ENCODE results near the gene PDPK1. TPM values are rescaled to one million over a fixed set of nuclear protein-coding genes. Genes with fewer than 3 reads are reported as not detected.
"Not testable (repeated sequence)": the region's sequence is repeated elsewhere in the genome, so short reads cannot be mapped to it uniquely, and the experiment has no call there.

PDPK1 gene
- total RNA-seq, 3 donors from 2014 or later (not counting 1 experiment from before 2014, with no cell fraction given): 63.1 to 80.7 (median 73.5) TPM

DNA sequence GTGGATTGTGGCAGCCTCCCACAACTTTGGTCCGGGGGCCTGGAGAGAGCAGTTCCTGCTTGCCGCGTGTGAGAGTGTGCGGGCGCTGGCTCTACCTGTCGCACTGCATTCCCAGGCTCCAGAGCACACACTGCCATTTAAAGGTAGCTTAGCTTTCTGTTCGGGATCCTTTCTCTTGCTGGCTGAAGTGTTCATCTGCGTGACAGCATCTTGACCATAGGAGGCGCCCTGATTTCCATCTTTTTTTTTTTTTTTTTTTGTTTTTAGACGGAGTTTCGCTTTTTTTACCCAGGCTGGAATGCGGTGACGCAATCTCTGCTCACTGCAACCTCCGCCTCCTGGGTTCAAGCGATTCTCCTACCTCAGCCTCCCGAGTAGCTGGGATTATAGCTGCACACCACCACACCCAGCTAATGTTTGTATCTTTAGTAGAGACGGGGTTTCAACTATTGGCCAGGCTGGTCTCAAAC is 13.6 kb downstream of the PDPK1 start:
- H3K27ac ChIP-seq (ENCODE audit: low read length); H3K4me1 Mint-ChIP-seq; DNase-seq; H3K9me3 ChIP-seq (ENCODE audit: control insufficient read depth, insufficient read depth, low read length); H3K36me3 Mint-ChIP-seq; H3K36me3 ChIP-seq (ENCODE audit: control insufficient read depth, insufficient read depth, low read length); H3K4me3 Mint-ChIP-seq; H3K27ac Mint-ChIP-seq; intact Hi-C loops (cut with micrococcal nuclease); H3K9me3 Mint-ChIP-seq; H3K4me1 ChIP-seq (ENCODE audit: control insufficient read depth, insufficient read depth, low read length); H3K27me3 Mint-ChIP-seq (ENCODE audit: low read depth in 2 of 2); H3K4me3 ChIP-seq (ENCODE audit: low read length); ATAC-seq; H3K27me3 ChIP-seq (ENCODE audit: control insufficient read depth, insufficient read depth, low read length): not testable (repeated sequence)
- 83% methylated on average over 12 of the region's 17 CpGs for WGBS (ENCODE audit: insufficient coverage)

DNA sequence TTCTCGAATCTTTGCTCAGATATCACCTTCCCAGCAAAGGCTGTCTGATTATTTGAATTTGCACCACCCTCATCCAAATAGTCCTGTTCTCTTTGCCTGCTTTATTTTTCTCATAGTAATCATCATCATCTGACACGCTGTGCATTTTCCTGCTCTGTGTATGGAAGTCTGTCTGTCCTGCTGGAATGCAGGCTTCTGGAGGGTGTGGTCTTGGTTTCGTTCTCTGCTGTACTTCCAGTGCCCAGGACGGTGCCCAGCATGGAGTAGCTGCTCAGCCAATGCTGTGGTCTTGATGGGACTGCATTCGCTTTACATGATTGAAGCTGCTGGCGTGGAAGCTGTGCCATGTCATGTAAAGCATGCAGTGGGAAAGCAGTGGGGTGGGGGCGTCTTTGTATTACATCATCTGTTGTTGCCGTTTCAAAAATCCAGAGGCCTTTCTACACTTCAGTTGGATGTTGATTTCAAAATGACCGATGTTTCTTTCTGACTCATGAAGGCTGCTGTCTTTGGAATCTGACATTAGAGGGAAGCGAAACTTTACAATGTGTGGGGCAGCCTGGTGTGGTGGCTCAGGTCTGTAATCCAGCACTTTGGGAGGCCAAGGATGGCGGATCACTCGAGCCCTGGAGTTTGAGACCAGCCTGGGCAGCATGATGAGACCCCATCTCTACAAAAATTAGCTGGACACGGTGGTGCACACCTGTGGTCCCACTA is 17.0 kb downstream of the PDPK1 start:
- H3K4me3 ChIP-seq (ENCODE audit: low read length); intact Hi-C loops (cut with micrococcal nuclease); DNase-seq; H3K27me3 Mint-ChIP-seq (ENCODE audit: low read depth in 2 of 2); H3K4me1 ChIP-seq (ENCODE audit: control insufficient read depth, insufficient read depth, low read length); H3K36me3 Mint-ChIP-seq; H3K27me3 ChIP-seq (ENCODE audit: control insufficient read depth, insufficient read depth, low read length); H3K36me3 ChIP-seq (ENCODE audit: control insufficient read depth, insufficient read depth, low read length); ATAC-seq; H3K4me1 Mint-ChIP-seq; H3K27ac Mint-ChIP-seq; H3K9me3 Mint-ChIP-seq; H3K27ac ChIP-seq (ENCODE audit: low read length); H3K4me3 Mint-ChIP-seq; H3K9me3 ChIP-seq (ENCODE audit: control insufficient read depth, insufficient read depth, low read length): not testable (repeated sequence)
- no CpG with 5 or more reads among the region's 13 CpGs for WGBS (ENCODE audit: insufficient coverage)

DNA sequence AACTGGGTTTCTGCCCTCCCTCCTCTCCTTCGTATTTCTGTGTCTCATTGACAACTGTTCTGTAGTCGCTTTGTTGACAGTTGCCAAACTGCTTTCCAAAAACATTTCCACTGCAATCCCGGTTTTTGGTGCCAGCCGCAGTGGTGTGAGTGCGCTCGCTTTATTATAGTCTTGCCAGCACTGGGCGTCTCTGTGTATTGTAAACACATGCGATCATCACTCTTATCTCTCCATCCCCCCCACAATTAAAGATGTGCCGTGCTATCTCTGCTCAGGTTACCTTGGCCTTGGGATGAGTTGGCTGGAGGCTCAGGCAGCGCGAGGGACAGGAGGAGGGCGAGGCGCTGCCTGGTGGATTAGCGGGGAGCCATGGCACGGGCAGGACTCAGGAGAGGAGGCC is 19.3 kb downstream of the PDPK1 start:
- H3K27me3 ChIP-seq (ENCODE audit: control insufficient read depth, insufficient read depth, low read length); H3K9me3 Mint-ChIP-seq; H3K4me3 ChIP-seq (ENCODE audit: low read length); H3K27ac ChIP-seq (ENCODE audit: low read length); H3K36me3 ChIP-seq (ENCODE audit: control insufficient read depth, insufficient read depth, low read length); H3K36me3 Mint-ChIP-seq; H3K4me1 Mint-ChIP-seq; DNase-seq; H3K27ac Mint-ChIP-seq; H3K4me1 ChIP-seq (ENCODE audit: control insufficient read depth, insufficient read depth, low read length); H3K27me3 Mint-ChIP-seq (ENCODE audit: low read depth in 2 of 2); H3K4me3 Mint-ChIP-seq; ATAC-seq; intact Hi-C loops (cut with micrococcal nuclease); H3K9me3 ChIP-seq (ENCODE audit: control insufficient read depth, insufficient read depth, low read length): not testable (repeated sequence)
- no CpG with 5 or more reads among the region's 15 CpGs for WGBS (ENCODE audit: insufficient coverage)

DNA sequence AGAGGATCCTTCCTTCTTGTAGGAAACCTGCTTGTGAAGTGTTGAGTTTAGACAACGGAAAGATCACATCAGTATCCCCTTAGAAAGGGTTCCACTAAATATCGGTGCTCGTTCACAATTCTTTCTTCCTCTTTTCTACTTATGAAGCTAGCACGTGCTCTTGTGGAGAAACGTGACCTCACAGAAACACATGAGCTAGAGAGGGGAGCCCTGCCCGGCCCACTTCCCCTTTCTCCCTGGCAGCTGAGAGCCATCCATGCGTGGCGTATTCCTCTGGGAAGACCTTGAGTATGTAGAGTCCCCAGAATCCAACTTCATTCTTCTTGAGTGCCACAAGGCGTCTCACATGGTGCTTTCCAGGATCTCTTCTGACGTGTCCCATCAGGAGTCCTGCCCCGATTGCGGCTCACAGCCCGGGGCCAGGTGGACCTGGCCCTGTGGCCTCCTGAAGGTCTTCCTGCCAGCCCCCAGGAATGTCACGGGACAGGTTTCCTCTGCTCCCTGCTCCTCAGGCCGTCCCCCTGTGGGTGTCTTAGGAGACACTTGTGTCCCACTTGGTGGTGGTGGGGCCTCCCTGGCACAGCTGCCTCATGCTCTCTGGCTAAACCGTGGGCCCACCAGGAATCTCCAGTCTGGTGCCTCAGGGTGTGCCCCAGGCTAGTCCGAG is 22.4 kb downstream of the PDPK1 start:
- H3K9me3 ChIP-seq (ENCODE audit: control insufficient read depth, insufficient read depth, low read length); H3K27me3 Mint-ChIP-seq (ENCODE audit: low read depth in 2 of 2); intact Hi-C loops (cut with micrococcal nuclease); H3K27me3 ChIP-seq (ENCODE audit: control insufficient read depth, insufficient read depth, low read length); H3K4me1 ChIP-seq (ENCODE audit: control insufficient read depth, insufficient read depth, low read length); H3K4me3 ChIP-seq (ENCODE audit: low read length); H3K36me3 ChIP-seq (ENCODE audit: control insufficient read depth, insufficient read depth, low read length); H3K4me1 Mint-ChIP-seq; DNase-seq; H3K27ac Mint-ChIP-seq; H3K4me3 Mint-ChIP-seq; H3K27ac ChIP-seq (ENCODE audit: low read length); H3K9me3 Mint-ChIP-seq; H3K36me3 Mint-ChIP-seq: not testable (repeated sequence)
- peak; percentile 9 to 59 (median 22) for ATAC-seq
- 67% methylated on average over 3 of the region's 17 CpGs for WGBS (ENCODE audit: insufficient coverage)

DNA sequence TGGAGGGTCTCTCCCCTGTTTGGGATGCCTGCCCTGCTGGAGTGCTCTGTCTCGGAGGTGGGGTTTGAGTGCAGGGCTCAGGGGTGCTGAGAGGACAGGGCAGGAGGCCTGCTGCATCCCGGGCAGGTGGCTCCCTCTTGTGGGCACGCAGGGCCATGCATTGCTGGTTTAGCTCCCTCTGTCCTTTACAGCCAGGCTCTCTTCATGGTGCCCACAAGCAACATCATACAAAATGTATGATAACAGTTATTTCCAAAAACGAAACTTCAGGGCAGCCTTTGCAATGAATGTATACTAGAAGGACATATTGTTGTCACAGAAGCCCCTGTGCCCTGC is 22.9 kb downstream of the PDPK1 start:
- TF ChIP-seq, protein P1, sequence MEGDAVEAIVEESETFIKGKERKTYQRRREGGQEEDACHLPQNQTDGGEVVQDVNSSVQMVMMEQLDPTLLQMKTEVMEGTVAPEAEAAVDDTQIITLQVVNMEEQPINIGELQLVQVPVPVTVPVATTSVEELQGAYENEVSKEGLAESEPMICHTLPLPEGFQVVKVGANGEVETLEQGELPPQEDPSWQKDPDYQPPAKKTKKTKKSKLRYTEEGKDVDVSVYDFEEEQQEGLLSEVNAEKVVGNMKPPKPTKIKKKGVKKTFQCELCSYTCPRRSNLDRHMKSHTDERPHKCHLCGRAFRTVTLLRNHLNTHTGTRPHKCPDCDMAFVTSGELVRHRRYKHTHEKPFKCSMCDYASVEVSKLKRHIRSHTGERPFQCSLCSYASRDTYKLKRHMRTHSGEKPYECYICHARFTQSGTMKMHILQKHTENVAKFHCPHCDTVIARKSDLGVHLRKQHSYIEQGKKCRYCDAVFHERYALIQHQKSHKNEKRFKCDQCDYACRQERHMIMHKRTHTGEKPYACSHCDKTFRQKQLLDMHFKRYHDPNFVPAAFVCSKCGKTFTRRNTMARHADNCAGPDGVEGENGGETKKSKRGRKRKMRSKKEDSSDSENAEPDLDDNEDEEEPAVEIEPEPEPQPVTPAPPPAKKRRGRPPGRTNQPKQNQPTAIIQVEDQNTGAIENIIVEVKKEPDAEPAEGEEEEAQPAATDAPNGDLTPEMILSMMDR (IDR thresholded peaks at IDR 0.05): peak; percentile 51
- H3K9me3 Mint-ChIP-seq; H3K36me3 Mint-ChIP-seq; H3K9me3 ChIP-seq (ENCODE audit: control insufficient read depth, insufficient read depth, low read length); H3K4me3 Mint-ChIP-seq; H3K27me3 ChIP-seq (ENCODE audit: control insufficient read depth, insufficient read depth, low read length); H3K27ac ChIP-seq (ENCODE audit: low read length); H3K4me3 ChIP-seq (ENCODE audit: low read length); intact Hi-C loops (cut with micrococcal nuclease); H3K4me1 ChIP-seq (ENCODE audit: control insufficient read depth, insufficient read depth, low read length); H3K4me1 Mint-ChIP-seq; H3K36me3 ChIP-seq (ENCODE audit: control insufficient read depth, insufficient read depth, low read length); H3K27me3 Mint-ChIP-seq (ENCODE audit: low read depth in 2 of 2); H3K27ac Mint-ChIP-seq: not testable (repeated sequence)
- ATAC-seq (peak; percentile 92 to 99 (median 94)), DNase-seq (peak in 1 of 2 donors; percentile 67)
- no CpG with 5 or more reads among the region's 4 CpGs for WGBS (ENCODE audit: insufficient coverage)

DNA sequence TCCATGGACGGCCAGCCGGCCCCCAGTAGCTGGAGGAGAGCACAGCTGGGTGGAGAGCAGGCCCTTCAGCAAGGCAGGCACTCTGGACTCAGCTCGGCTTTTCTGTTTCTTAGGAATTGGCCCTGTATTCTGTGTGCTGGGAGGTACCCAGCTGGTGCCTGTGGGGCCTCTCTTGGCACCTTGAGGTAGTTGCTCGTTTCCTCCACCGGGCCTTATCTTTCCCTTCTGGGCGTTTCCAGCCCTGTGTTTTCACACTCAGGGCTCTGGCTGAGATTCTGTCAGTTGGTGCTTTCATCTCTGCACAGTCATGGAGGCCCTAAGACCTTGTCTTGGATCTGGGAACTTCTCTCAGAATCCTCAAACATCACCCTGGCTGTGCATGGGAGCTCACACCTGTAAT is 29.7 kb downstream of the PDPK1 start:
- ATAC-seq; H3K4me3 Mint-ChIP-seq; intact Hi-C loops (cut with micrococcal nuclease); H3K27me3 ChIP-seq (ENCODE audit: control insufficient read depth, insufficient read depth, low read length); H3K27me3 Mint-ChIP-seq (ENCODE audit: low read depth in 2 of 2); H3K27ac ChIP-seq (ENCODE audit: low read length); H3K4me3 ChIP-seq (ENCODE audit: low read length); H3K4me1 ChIP-seq (ENCODE audit: control insufficient read depth, insufficient read depth, low read length); H3K9me3 Mint-ChIP-seq; H3K4me1 Mint-ChIP-seq; DNase-seq; H3K27ac Mint-ChIP-seq; H3K9me3 ChIP-seq (ENCODE audit: control insufficient read depth, insufficient read depth, low read length); H3K36me3 Mint-ChIP-seq; H3K36me3 ChIP-seq (ENCODE audit: control insufficient read depth, insufficient read depth, low read length): not testable (repeated sequence)
- WGBS (ENCODE audit: insufficient coverage): no CpG with 5 or more reads among the region's 6 CpGs

DNA sequence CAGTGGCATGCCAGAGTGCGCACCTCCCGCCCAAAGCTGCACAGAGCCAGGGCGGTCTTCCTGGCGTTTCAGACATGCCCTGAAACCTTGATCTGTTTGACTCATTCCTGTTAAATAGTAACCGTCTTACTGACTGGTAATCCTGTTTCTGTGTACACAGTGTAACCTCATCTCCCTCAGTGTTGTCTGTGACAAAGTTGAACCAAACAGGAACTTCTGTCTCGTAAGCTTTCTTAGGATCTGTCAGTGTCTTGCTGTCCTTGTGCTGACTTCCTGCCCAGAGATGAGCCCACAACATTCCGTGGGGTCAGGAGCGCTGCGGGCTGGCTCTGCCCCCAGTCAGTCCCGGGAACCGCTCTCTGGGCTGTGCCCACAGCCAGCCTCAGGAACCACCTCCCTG is 30.8 kb downstream of the PDPK1 start:
- H3K9me3 ChIP-seq (ENCODE audit: control insufficient read depth, insufficient read depth, low read length); H3K27ac Mint-ChIP-seq; intact Hi-C loops (cut with micrococcal nuclease); H3K4me1 ChIP-seq (ENCODE audit: control insufficient read depth, insufficient read depth, low read length); H3K9me3 Mint-ChIP-seq; H3K4me1 Mint-ChIP-seq; H3K4me3 Mint-ChIP-seq; DNase-seq; H3K4me3 ChIP-seq (ENCODE audit: low read length); H3K27me3 ChIP-seq (ENCODE audit: control insufficient read depth, insufficient read depth, low read length); H3K27me3 Mint-ChIP-seq (ENCODE audit: low read depth in 2 of 2); ATAC-seq; H3K36me3 Mint-ChIP-seq; H3K36me3 ChIP-seq (ENCODE audit: control insufficient read depth, insufficient read depth, low read length); H3K27ac ChIP-seq (ENCODE audit: low read length): not testable (repeated sequence)
- no CpG with 5 or more reads among the region's 11 CpGs for WGBS (ENCODE audit: insufficient coverage)

Data from natural killer cell (primary cell).